ENCODE measurements around the gene PKP2. TPM values are rescaled to one million over a fixed set of nuclear protein-coding genes. Genes with fewer than 3 reads are reported as not detected.

The PKP2 gene
- total RNA-seq, 3 donors from 2014 or later = 28.5 to 39.2 (median 32.5) TPM

DNA sequence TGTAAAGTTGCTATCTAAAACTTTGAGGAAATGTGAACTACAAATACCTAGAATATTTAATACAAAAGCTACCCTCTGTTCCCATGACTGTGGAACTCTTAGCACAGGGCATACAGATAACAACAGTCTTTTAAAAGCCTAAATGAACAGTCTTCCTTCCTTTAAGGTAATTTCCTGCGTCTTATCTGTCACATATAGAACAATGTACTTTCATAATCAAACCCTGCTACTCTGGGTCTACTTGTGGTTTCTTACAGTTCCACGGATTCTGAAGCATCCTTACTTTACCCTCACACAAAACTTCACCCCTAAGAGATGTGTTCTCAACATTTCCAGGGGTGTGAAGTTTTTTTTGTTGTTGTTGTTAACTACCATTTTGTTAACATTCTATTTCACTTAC lies 5.1 kb downstream of the PKP2 start:
- Histone ChIP-seq H3K4me1 (no peaks in the 10 kb centered on the region), H3K4me3 (no peak overlapping the region), H3K9me3 (no peaks in the 10 kb centered on the region), H3K36me3 (no peaks in the 10 kb centered on the region), H3K27ac (no peak overlapping the region), H3K27me3 (no peaks in the 10 kb centered on the region)
- intact Hi-C loops (cut with DNase I; ENCODE audit: low total_unique reads) = no loop called here
- DNase-seq (ENCODE audit: low spot score in 2 of 2) = no peak
- TF ChIP-seq, protein P1, sequence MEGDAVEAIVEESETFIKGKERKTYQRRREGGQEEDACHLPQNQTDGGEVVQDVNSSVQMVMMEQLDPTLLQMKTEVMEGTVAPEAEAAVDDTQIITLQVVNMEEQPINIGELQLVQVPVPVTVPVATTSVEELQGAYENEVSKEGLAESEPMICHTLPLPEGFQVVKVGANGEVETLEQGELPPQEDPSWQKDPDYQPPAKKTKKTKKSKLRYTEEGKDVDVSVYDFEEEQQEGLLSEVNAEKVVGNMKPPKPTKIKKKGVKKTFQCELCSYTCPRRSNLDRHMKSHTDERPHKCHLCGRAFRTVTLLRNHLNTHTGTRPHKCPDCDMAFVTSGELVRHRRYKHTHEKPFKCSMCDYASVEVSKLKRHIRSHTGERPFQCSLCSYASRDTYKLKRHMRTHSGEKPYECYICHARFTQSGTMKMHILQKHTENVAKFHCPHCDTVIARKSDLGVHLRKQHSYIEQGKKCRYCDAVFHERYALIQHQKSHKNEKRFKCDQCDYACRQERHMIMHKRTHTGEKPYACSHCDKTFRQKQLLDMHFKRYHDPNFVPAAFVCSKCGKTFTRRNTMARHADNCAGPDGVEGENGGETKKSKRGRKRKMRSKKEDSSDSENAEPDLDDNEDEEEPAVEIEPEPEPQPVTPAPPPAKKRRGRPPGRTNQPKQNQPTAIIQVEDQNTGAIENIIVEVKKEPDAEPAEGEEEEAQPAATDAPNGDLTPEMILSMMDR (IDR thresholded peaks at IDR 0.05) = no peak
- TF ChIP-seq POLR2AphosphoS5 (IDR thresholded peaks at IDR 0.05) = no peak

DNA sequence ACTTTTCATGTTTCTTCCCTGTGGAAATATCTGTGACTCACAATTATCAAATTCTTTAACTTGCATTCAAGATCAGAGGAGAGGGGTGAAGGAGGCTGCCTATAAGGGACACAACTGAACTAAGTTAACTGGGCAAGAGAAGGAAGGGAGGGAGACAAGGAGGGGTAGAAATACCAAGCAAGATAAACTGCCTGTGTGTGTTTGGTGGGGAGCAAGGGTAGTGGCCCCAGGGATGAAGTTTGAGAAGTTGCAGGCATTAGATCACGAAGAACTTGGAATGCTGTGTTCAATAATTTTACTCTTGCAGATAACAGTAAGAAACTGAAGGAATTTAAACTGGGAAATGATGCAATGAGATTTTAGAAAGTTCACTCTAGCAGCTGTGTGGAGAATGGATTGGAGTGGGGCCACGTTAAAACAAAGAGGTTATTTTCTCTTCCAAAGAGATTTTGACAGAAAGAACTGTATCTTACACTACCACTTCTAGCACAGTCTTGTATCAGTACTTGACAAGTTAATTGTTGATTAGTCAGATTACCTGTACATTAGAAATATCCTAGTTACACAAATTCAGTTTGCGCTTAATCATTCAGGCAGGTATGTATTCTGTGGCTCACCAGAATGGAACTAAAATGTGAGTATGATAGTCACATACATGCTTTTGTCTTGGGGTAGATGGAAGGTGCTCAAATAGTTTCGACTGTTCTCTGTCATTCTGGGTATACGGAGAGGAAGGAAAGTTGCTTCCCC lies 7.4 kb downstream of the PKP2 start:
- Histone ChIP-seq H3K4me1 (no peaks in the 10 kb centered on the region), H3K27me3 (no peaks in the 10 kb centered on the region), H3K9me3 (no peaks in the 10 kb centered on the region), H3K4me3 (no peak overlapping the region), H3K27ac (no peak overlapping the region), H3K36me3 (no peaks in the 10 kb centered on the region)
- intact Hi-C loops (cut with DNase I; ENCODE audit: low total_unique reads) = no loop called here
- TF ChIP-seq POLR2A (IDR thresholded peaks at IDR 0.05) = no peak
- TF ChIP-seq POLR2AphosphoS5 (IDR thresholded peaks at IDR 0.05) = no peak
- TF ChIP-seq, protein P1 (IDR thresholded peaks at IDR 0.05) = no peak
- no peak for DNase-seq (ENCODE audit: low spot score in 2 of 2)

DNA sequence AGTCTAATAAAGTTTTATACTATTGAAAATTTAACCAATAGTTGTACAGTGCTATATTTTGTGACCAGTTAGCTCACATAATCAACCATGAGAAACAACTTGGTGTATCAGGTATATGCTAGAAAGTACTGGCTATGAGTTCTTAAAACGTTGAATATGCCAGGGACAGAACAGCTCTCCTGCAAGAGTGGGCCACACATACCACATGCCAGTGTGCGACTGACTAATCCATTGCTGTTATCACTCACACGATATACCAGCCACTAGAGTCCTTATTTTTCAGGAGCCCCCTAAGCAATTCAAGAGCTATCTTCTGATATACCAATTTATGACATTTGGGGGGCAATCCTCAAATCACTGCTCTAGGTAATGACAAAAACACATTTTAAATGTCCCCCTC lies 9.5 kb downstream of the PKP2 start:
- DNase-seq (ENCODE audit: low spot score in 2 of 2) = no peak
- Histone ChIP-seq H3K27me3 (no peaks in the 10 kb centered on the region), H3K9me3 (no peaks in the 10 kb centered on the region), H3K4me3 (no peak overlapping the region), H3K4me1 (no peaks in the 10 kb centered on the region), H3K36me3 (no peaks in the 10 kb centered on the region), H3K27ac (no peak overlapping the region)
- no peak for TF ChIP-seq POLR2A (IDR thresholded peaks at IDR 0.05)
- TF ChIP-seq POLR2AphosphoS5 (IDR thresholded peaks at IDR 0.05) = no peak
- TF ChIP-seq, protein P1 (IDR thresholded peaks at IDR 0.05) = no peak
- intact Hi-C loops (cut with DNase I; ENCODE audit: low total_unique reads) = no loop called here

DNA sequence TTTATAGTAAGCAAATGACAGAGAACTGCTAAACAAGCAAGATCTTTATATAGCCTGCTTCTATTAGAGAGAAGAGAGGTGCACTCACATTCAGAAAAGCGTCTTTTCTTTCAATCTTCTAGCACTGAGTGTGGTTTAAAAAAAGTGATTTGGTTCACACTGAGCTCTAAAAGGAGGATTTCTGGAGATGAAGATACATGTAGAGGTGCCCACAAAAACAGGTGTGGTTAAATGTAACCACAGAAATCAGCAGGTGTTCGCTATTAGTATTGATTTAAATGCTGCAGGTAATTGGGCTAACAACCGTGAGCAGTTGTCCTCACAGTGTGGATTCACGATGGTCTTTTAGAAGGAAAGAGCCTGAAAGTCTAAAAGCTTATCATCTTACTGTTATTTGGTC lies 10.7 kb downstream of the PKP2 start:
- Histone ChIP-seq H3K4me1 (no peaks in the 10 kb centered on the region), H3K27ac (no peak overlapping the region), H3K36me3 (no peaks in the 10 kb centered on the region), H3K4me3 (no peak overlapping the region), H3K27me3 (no peaks in the 10 kb centered on the region), H3K9me3 (no peaks in the 10 kb centered on the region)
- TF ChIP-seq, protein P1 (IDR thresholded peaks at IDR 0.05) = no peak
- no peak for TF ChIP-seq POLR2A (IDR thresholded peaks at IDR 0.05)
- intact Hi-C loops (cut with DNase I; ENCODE audit: low total_unique reads) = no loop called here
- DNase-seq (ENCODE audit: low spot score in 2 of 2) = no peak

DNA sequence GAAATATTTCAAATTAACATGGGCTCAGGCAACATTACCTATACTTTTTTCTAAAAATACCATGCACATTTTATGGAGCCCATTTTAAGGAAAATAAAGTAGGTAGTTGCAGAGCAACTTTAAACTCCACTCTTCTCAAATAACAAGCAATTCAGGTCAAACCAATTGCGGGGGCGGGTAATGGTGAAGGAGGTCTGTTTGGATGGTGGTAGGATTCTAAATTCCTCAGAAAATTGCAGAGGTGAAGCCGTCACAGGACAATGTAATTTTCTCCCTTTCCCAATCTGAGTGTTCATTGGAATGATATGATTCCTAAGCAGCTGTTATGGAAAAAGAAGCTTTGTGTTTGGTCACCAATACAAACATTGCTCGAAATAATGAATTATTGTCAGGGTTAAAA lies 11.6 kb downstream of the PKP2 start:
- no peaks in the 10 kb centered on the region for H3K4me1 ChIP-seq
- no peak overlapping the region for H3K27ac ChIP-seq
- H3K27me3 ChIP-seq = no peaks in the 10 kb centered on the region
- no peaks in the 10 kb centered on the region for H3K9me3 ChIP-seq
- TF ChIP-seq, protein P1 (IDR thresholded peaks at IDR 0.05) = no peak
- TF ChIP-seq POLR2A (IDR thresholded peaks at IDR 0.05) = no peak
- TF ChIP-seq POLR2AphosphoS5 (IDR thresholded peaks at IDR 0.05) = no peak
- DNase-seq (ENCODE audit: low spot score in 2 of 2) = no peak
- no peaks in the 10 kb centered on the region for H3K36me3 ChIP-seq
- H3K4me3 ChIP-seq = no peak overlapping the region
- intact Hi-C loops (cut with DNase I; ENCODE audit: low total_unique reads) = no loop called here

Data from breast epithelium (tissue), 4 donors.